ENCODE measurements around the gene UNC13A.

The UNC13A gene

GRCh38 chr19:17629760-17630159 is 58.4 kb downstream of the UNC13A start:
- in situ Hi-C loops (cut with HindIII; ENCODE audit: low sequenced_read_pairs), result no loop called here

- in situ Hi-C loops (cut with HindIII; ENCODE audit: low sequenced_read_pairs), result no loop called here
Observed at GRCh38 chr19:17627921-17628320, 60.2 kb downstream of the UNC13A start.

GRCh38 chr19:17627161-17627560 is 61.0 kb downstream of the UNC13A start:
- in situ Hi-C loops (cut with HindIII; ENCODE audit: low sequenced_read_pairs), result no loop called here

- in situ Hi-C loops (cut with HindIII; ENCODE audit: low sequenced_read_pairs), result no loop called here
Observed at GRCh38 chr19:17626456-17627015, 61.6 kb downstream of the UNC13A start.

- in situ Hi-C loops (cut with HindIII; ENCODE audit: low sequenced_read_pairs), result no loop called here
Observed at GRCh38 chr19:17625980-17626379, 62.2 kb downstream of the UNC13A start.

- in situ Hi-C loops (cut with HindIII; ENCODE audit: low sequenced_read_pairs), result no loop called here
Observed at GRCh38 chr19:17625043-17625442, 63.1 kb downstream of the UNC13A start.

- in situ Hi-C loops (cut with HindIII; ENCODE audit: low sequenced_read_pairs), result no loop called here
Observed at GRCh38 chr19:17624314-17624991, 63.7 kb downstream of the UNC13A start.

- in situ Hi-C loops (cut with HindIII; ENCODE audit: low sequenced_read_pairs), result no loop called here
Observed at GRCh38 chr19:17623224-17623935, 64.8 kb downstream of the UNC13A start.

GRCh38 chr19:17620696-17621095 is 67.5 kb downstream of the UNC13A start:
- in situ Hi-C loops (cut with HindIII; ENCODE audit: low sequenced_read_pairs), result no loop called here

GRCh38 chr19:17618936-17619335 is 69.2 kb downstream of the UNC13A start:
- in situ Hi-C loops (cut with HindIII; ENCODE audit: low sequenced_read_pairs), result no loop called here

GRCh38 chr19:17618281-17618903 is 69.8 kb downstream of the UNC13A start:
- in situ Hi-C loops (cut with HindIII; ENCODE audit: low sequenced_read_pairs), result no loop called here

- in situ Hi-C loops (cut with HindIII; ENCODE audit: low sequenced_read_pairs), result no loop called here
Observed at GRCh38 chr19:17617807-17618192, 70.4 kb downstream of the UNC13A start.

GRCh38 chr19:17616961-17617806 is 71.0 kb downstream of the UNC13A start:
- in situ Hi-C loops (cut with HindIII; ENCODE audit: low sequenced_read_pairs), result no loop called here

- in situ Hi-C loops (cut with HindIII; ENCODE audit: low sequenced_read_pairs), result no loop called here
Observed at GRCh38 chr19:17616686-17616960, 71.5 kb downstream of the UNC13A start.

GRCh38 chr19:17615889-17616685 is 72.1 kb downstream of the UNC13A start:
- in situ Hi-C loops (cut with HindIII; ENCODE audit: low sequenced_read_pairs), result no loop called here

GRCh38 chr19:17614476-17614875 is 73.7 kb downstream of the UNC13A start:
- in situ Hi-C loops (cut with HindIII; ENCODE audit: low sequenced_read_pairs), result no loop called here

GRCh38 chr19:17611462-17612244 is 76.5 kb downstream of the UNC13A start:
- in situ Hi-C loops (cut with HindIII; ENCODE audit: low sequenced_read_pairs), result no loop called here

GRCh38 chr19:17610384-17610783 is 77.8 kb downstream of the UNC13A start:
- in situ Hi-C loops (cut with HindIII; ENCODE audit: low sequenced_read_pairs), result no loop called here

- in situ Hi-C loops (cut with HindIII; ENCODE audit: low sequenced_read_pairs), result no loop called here
Observed at GRCh38 chr19:17607936-17608335, 80.2 kb downstream of the UNC13A start.
